AG09309 (cell line): ENCODE results near the gene GAS2.

Experiments
- DNase-seq: peaks from one replicate; pipeline ENCODE4 v3.0.0-alpha.2; 2010; ENCODE audit warnings: low read depth
- H3K4me3 ChIP-seq: 2 replicates; pipeline ENCODE4 v1.5.1; 2011; ENCODE audit warnings: mild to moderate bottlenecking, low read depth, low read length, moderate library complexity; ENCODE audit not compliant: control insufficient read depth
- CTCF ChIP-seq: IDR thresholded peaks from 2 replicates; pipeline ENCODE4 v1.5.1; 2011; ENCODE audit warnings: mild to moderate bottlenecking, low read depth, low read length, inconsistent platforms; ENCODE audit not compliant: insufficient read depth, control insufficient read depth; ENCODE audit errors: missing control alignments

The GAS2 gene

GRCh38 chr11:22715971-22716370, 49.6 kb downstream of the GAS2 start:
- H3K4me3 ChIP-seq, result no peak overlapping the region
- TF ChIP-seq CTCF, result no peak
- DNase-seq, result no peak

GRCh38 chr11:22720457-22720856, 54.0 kb downstream of the GAS2 start:
- H3K4me3 ChIP-seq, result no peak overlapping the region
- TF ChIP-seq CTCF, result no peak
- DNase-seq, result no peak

- no peak for TF ChIP-seq CTCF
- no peak for DNase-seq
- H3K4me3 ChIP-seq, result no peak overlapping the region
These were observed 56.9 kb downstream of the GAS2 start for GRCh38 chr11:22723274-22723673.

GRCh38 chr11:22725079-22725478, 58.7 kb downstream of the GAS2 start:
- no peak for DNase-seq
- no peak overlapping the region for H3K4me3 ChIP-seq
- TF ChIP-seq CTCF, result no peak

GRCh38 chr11:22728600-22729389, 62.4 kb downstream of the GAS2 start:
- no peak overlapping the region for H3K4me3 ChIP-seq
- DNase-seq, result no peak
- no peak for TF ChIP-seq CTCF

- no peak for TF ChIP-seq CTCF
- H3K4me3 ChIP-seq, result no peak overlapping the region
- DNase-seq, result no peak
These were observed 63.9 kb downstream of the GAS2 start for GRCh38 chr11:22730319-22730718.
